Liver (tissue), 9 donors: Measurements from ENCODE around the gene ZNF488. TPM values are rescaled to one million over a fixed set of nuclear protein-coding genes. Genes with fewer than 3 reads are reported as not detected.

Experiments used
- DNase-seq: peaks from one replicate; pipeline ENCODE4 v3.0.0-alpha.2; 2017; ENCODE audit warnings: low spot score
- H3K27ac ChIP-seq, 2 donors: one replicate each; pipeline ENCODE4 v1.7.0; 2013; ENCODE audit warnings: inconsistent platforms in 2 of 2, low read length in 2 of 2, control low read depth in 1 of 2, low read depth in 1 of 2, mild to moderate bottlenecking in 1 of 2
- H3K27me3 ChIP-seq, 4 donors: one replicate each; pipeline versions ENCODE4 v1.6.1 to v1.7.0; 2013; ENCODE audit warnings: low read length in 3 of 4, inconsistent platforms in 1 of 4, mild to moderate bottlenecking in 1 of 4, moderate library complexity in 1 of 4; ENCODE audit not compliant: control insufficient read depth in 4 of 4, insufficient read depth in 4 of 4
- H3K36me3 ChIP-seq, 4 donors: one replicate each; pipeline versions ENCODE4 v1.6.1 to v1.7.0; 2013; ENCODE audit warnings: low read length in 3 of 4, mild to moderate bottlenecking in 3 of 4, low read depth in 1 of 4, moderate library complexity in 1 of 4; ENCODE audit not compliant: control insufficient read depth in 4 of 4, insufficient read depth in 3 of 4
- H3K4me1 ChIP-seq, 4 donors: one replicate each; pipeline versions ENCODE4 v1.6.1 to v1.7.0; 2013; ENCODE audit warnings: low read length in 3 of 4, mild to moderate bottlenecking in 3 of 4, moderate library complexity in 1 of 4; ENCODE audit not compliant: control insufficient read depth in 4 of 4, insufficient read depth in 4 of 4
- H3K4me3 ChIP-seq, 3 donors: one replicate each; pipeline versions ENCODE4 v1.6.1 to v1.7.0; 2013; ENCODE audit warnings: low read length in 3 of 3, control low read depth in 1 of 3, low read depth in 1 of 3, mild to moderate bottlenecking in 1 of 3
- H3K9ac ChIP-seq, 2 donors: one replicate each; pipeline ENCODE4 v1.7.0; 2013; ENCODE audit warnings: low read length in 2 of 2, mild to moderate bottlenecking in 2 of 2, moderate library complexity in 2 of 2, control low read depth in 1 of 2, low read depth in 1 of 2
- H3K9me3 ChIP-seq, 4 donors: one replicate each; pipeline versions ENCODE4 v1.6.1 to v1.7.0; 2013; ENCODE audit warnings: low read length in 3 of 4; ENCODE audit not compliant: control insufficient read depth in 4 of 4
- EGR1 ChIP-seq, 2 donors: IDR thresholded peaks; 2 replicates each; pipeline ENCODE4 v1.6.1; 2016 to 2018; ENCODE audit warnings: antibody characterized with exemption in 2 of 2, low read depth in 2 of 2
- HNF4A ChIP-seq, 2 donors: conservative IDR thresholded peaks; 2 replicates each; pipeline ENCODE4 v1.6.1; 2016; ENCODE audit warnings: antibody characterized with exemption in 2 of 2, mild to moderate bottlenecking in 2 of 2
- HNF4G ChIP-seq: IDR thresholded peaks from 2 replicates; pipeline ENCODE4 v1.6.1; 2016; ENCODE audit warnings: antibody characterized with exemption
- MAX ChIP-seq: IDR thresholded peaks from 2 replicates; pipeline ENCODE4 v1.6.1; 2016; ENCODE audit warnings: antibody characterized with exemption
- NR2F2 ChIP-seq: IDR thresholded peaks from 2 replicates; pipeline ENCODE4 v1.6.1; 2016; ENCODE audit warnings: antibody characterized with exemption
- RXRA ChIP-seq, 2 donors: IDR thresholded peaks; 2 replicates each; pipeline ENCODE4 v1.6.1; 2017 to 2018; ENCODE audit warnings: antibody characterized with exemption in 2 of 2, mild to moderate bottlenecking in 1 of 2
- SP1 ChIP-seq: IDR thresholded peaks from 2 replicates; pipeline ENCODE4 v1.6.1; 2018; ENCODE audit warnings: antibody characterized with exemption, mild to moderate bottlenecking
- TAF1 ChIP-seq: conservative IDR thresholded peaks from 2 replicates; pipeline ENCODE4 v1.6.1; 2016; ENCODE audit warnings: antibody characterized with exemption, mild to moderate bottlenecking
- WGBS: extraction: QIAGEN DNeasy Blood & Tissue Kit; methylation state at CpG from one replicate; pipeline ENCODE4 v1.1.7; 2013; 5-methylcytosine and 5-hydroxymethylcytosine counted together
- polyA plus RNA-seq, 2 donors: library from polyadenylated mRNA; stranded (reverse) in 1 of 2; unstranded in 1 of 2; fragments of 200-250 nt in 1 of 2; fragments of >200 nt in 1 of 2; fragmentation: Nextera tagmentation in 1 of 2; extraction: Ambion mirVana in 1 of 2; gene quantifications; one replicate each; pipeline versions ENCODE4 v1.2.1 to v1.2.3, GENCODE V29; 2013 to 2015
- total RNA-seq, 2 donors: library from RNA; depleted of rRNA; stranded (reverse); fragments of >200 nt; gene quantifications; one replicate each; pipeline ENCODE4 v1.2.3, GENCODE V29; 2014
- TF ChIP-seq, protein P1 (sequence below): IDR thresholded peaks from 2 replicates; pipeline ENCODE4 v1.6.1; 2016; ENCODE audit warnings: antibody characterized with exemption
- TF ChIP-seq, protein P2 (sequence below): IDR thresholded peaks from 2 replicates; pipeline ENCODE4 v1.6.1; 2016; ENCODE audit warnings: antibody characterized with exemption
- TF ChIP-seq, protein P3 (sequence below): fragments of 150-350 bp; IDR thresholded peaks from 2 replicates; pipeline ENCODE4 v1.5.1; 2017; ENCODE audit warnings: improper control_type of control experiment, low read depth, low read length; ENCODE audit not compliant: missing input control
- donor health status: healthy.
- donor health status: healthy.
- donor health status: healthy.
- donor health status: healthy.
- donor health status: healthy.

ZNF488 gene
- total and polyA plus RNA-seq, 4 donors: 0.02 to 0.09 TPM; not detected in 2

GRCh38 chr10:47329855-47330254, 54.2 kb downstream of the ZNF488 start:
- H3K4me3 ChIP-seq: no peak overlapping the region
- H3K9me3 ChIP-seq: no peaks in the 10 kb centered on the region
- no peaks in the 10 kb centered on the region for H3K27me3 ChIP-seq
- peaks cover 0 to 12% (median 4%) of the 10 kb centered on the region in 4 donors for H3K4me1 ChIP-seq
- no peaks in the 10 kb centered on the region for H3K36me3 ChIP-seq
- H3K9ac ChIP-seq: no peak overlapping the region
- no peak for TF ChIP-seq HNF4A (conservative IDR thresholded peaks at IDR 0.05)
- 90% methylated on average over 4 of the region's 4 CpGs for WGBS
- H3K27ac ChIP-seq: no peak overlapping the region
- DNase-seq: no peak

DNA sequence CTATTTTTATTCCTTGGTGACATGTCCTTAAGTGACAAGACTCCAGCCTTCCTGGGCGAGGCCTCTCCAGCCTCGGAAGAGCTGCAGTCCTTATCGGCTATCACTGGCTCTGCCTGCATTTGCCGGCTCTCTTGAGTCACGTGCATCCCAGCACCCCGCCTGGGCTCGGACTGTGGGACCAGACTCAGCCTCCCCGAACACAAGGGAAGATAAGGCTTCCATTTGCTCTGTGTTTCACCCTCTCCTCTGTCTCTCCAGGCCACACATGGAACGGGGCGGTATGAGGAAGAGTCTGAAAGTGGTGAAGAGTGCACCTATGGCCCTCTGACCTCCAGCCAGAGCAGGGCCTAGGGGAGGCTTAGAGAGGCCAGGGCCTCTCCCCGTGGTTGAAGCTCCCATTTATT, 57.2 kb downstream of the ZNF488 start:
- Histone ChIP-seq H3K9ac (no peak overlapping the region), H3K9me3 (no peaks in the 10 kb centered on the region), H3K4me3 (no peak overlapping the region), H3K27me3 (no peaks in the 10 kb centered on the region), H3K36me3 (no peaks in the 10 kb centered on the region), H3K27ac (no peak overlapping the region), H3K4me1 (peaks cover 0 to 12% (median 4%) of the 10 kb centered on the region in 4 donors)
- DNase-seq: no peak
- 79% methylated on average over 11 of the region's 11 CpGs for WGBS
- TF ChIP-seq, protein P1, sequence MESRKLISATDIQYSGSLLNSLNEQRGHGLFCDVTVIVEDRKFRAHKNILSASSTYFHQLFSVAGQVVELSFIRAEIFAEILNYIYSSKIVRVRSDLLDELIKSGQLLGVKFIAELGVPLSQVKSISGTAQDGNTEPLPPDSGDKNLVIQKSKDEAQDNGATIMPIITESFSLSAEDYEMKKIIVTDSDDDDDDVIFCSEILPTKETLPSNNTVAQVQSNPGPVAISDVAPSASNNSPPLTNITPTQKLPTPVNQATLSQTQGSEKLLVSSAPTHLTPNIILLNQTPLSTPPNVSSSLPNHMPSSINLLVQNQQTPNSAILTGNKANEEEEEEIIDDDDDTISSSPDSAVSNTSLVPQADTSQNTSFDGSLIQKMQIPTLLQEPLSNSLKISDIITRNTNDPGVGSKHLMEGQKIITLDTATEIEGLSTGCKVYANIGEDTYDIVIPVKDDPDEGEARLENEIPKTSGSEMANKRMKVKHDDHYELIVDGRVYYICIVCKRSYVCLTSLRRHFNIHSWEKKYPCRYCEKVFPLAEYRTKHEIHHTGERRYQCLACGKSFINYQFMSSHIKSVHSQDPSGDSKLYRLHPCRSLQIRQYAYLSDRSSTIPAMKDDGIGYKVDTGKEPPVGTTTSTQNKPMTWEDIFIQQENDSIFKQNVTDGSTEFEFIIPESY: no peak
- no peak for TF ChIP-seq NR2F2
- TF ChIP-seq, protein P2, sequence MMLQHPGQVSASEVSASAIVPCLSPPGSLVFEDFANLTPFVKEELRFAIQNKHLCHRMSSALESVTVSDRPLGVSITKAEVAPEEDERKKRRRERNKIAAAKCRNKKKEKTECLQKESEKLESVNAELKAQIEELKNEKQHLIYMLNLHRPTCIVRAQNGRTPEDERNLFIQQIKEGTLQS: no peak
- no peak for TF ChIP-seq EGR1 (IDR thresholded peaks at IDR 0.05; ENCODE audit: low read depth in 2 of 2)
- TF ChIP-seq, protein P3, sequence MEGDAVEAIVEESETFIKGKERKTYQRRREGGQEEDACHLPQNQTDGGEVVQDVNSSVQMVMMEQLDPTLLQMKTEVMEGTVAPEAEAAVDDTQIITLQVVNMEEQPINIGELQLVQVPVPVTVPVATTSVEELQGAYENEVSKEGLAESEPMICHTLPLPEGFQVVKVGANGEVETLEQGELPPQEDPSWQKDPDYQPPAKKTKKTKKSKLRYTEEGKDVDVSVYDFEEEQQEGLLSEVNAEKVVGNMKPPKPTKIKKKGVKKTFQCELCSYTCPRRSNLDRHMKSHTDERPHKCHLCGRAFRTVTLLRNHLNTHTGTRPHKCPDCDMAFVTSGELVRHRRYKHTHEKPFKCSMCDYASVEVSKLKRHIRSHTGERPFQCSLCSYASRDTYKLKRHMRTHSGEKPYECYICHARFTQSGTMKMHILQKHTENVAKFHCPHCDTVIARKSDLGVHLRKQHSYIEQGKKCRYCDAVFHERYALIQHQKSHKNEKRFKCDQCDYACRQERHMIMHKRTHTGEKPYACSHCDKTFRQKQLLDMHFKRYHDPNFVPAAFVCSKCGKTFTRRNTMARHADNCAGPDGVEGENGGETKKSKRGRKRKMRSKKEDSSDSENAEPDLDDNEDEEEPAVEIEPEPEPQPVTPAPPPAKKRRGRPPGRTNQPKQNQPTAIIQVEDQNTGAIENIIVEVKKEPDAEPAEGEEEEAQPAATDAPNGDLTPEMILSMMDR: no peak
- no peak for TF ChIP-seq SP1
- TF ChIP-seq MAX: no peak
- TF ChIP-seq TAF1: no peak

DNA sequence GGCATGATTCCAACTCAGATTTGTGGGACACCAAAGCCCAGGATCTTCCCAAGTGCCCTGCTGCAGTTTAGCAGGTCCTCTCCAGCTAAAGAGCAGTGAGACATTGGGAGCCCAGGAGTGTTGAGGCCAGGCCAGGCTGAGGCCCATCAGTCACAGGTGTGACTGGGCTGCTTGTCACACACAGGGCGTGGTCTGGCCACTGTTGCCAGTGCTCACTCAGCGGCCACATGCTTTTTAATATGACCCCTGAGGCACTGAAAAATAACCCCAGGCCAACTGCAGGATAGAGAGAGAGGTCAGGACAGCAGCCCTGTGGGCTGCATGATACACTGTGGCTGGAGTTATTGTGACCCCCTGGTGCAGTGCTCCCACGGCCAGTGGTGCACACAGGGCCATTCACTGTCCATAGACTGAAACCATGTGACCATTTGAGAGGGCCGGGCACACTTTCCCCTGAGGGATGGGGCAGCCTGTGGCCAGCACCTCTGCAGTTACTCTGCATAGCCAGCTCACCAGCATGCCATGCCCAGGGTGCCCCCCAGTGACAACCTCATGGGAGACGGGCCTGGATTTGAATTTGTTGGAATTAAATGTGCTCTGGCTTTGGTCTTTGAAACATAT, 57.7 kb downstream of the ZNF488 start:
- 79% methylated on average over 5 of the region's 5 CpGs for WGBS
- H3K4me1 ChIP-seq: peaks cover 0 to 12% (median 4%) of the 10 kb centered on the region in 4 donors
- no peak for DNase-seq
- no peak overlapping the region for H3K4me3 ChIP-seq
- H3K9ac ChIP-seq: no peak overlapping the region
- H3K9me3 ChIP-seq: no peaks in the 10 kb centered on the region
- no peaks in the 10 kb centered on the region for H3K27me3 ChIP-seq
- H3K27ac ChIP-seq: no peak overlapping the region
- TF ChIP-seq NR2F2 (peak; percentile 31), RXRA (IDR thresholded peaks at IDR 0.05) (peak; percentile 66 to 68), HNF4G (no peak)
- H3K36me3 ChIP-seq: no peaks in the 10 kb centered on the region
